ENCODE measurements around the gene CAPN8.

GRCh38 chr1:223665592-223666312 is at the start of gene CAPN8:
- TF ChIP-seq REST (IDR thresholded peaks at IDR 0.05; ENCODE audit: low read depth, low read length) (no peak), MXI1 (IDR thresholded peaks at IDR 0.05; ENCODE audit: low read depth, low read length) (no peak), CTCF (IDR thresholded peaks at IDR 0.05) (no peak), MAX (IDR thresholded peaks at IDR 0.05; ENCODE audit: low read depth) (no peak), CHD2 (IDR thresholded peaks at IDR 0.05; ENCODE audit: low read length, partially characterized antibody) (no peak), YY1 (IDR thresholded peaks at IDR 0.05; ENCODE audit: low read depth) (no peak), ZBTB33 (IDR thresholded peaks at IDR 0.05; ENCODE audit: borderline replicate concordance, low read depth) (no peak), EP300 (IDR thresholded peaks at IDR 0.05; ENCODE audit: borderline replicate concordance in 1 of 2, low read depth in 1 of 2, low read length in 1 of 2) (no peak), USF1 (IDR thresholded peaks at IDR 0.05; ENCODE audit: borderline replicate concordance, low read depth) (no peak), PBX3 (IDR thresholded peaks at IDR 0.05) (no peak)

Data from SK-N-SH (cell line).